Stimulated activated CD4-positive, alpha-beta T cell treated with anti-CD3 and anti-CD28 coated beads, Interleukin-4, amount 100 ng/mL, for 24 hours (primary cell): ENCODE results near the gene FRG2.
A peak's percentile ranks its signal among the peaks of the same experiment; 100 is the strongest.
"Not testable (repeated sequence)": the region's sequence is repeated elsewhere in the genome, so short reads cannot be mapped to it uniquely, and the experiment has no call there.

Experiments used
- DNase-seq: peaks from one replicate; pipeline ENCODE4 v3.0.0-alpha.2; 2020

Gene FRG2

DNA sequence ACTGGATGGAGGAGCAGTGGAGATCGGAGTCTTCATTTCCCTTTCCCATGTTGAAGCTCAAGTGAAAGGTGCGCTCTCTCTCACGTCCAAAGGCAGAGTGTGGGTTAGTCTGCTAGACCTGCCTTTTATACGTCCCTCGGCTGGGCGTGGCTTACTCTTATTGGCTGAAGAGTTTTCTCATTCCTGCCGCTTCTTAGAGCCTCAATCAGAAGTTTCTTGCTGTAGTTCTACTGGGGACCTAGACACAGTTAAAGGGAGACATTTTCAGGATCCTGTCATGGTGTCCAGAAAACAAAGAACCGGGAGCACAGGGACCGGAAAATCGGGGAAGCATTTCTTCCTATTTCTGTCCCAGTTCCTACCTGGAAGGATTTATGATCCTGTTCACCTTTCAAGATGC lies at the start of gene FRG2:
TSS of gene FRG2 (minus strand) at position 101 of the 400 bp plus-strand sequence. CDS start at position 49, 52 bp downstream.
- DNase-seq = not testable (repeated sequence)

DNA sequence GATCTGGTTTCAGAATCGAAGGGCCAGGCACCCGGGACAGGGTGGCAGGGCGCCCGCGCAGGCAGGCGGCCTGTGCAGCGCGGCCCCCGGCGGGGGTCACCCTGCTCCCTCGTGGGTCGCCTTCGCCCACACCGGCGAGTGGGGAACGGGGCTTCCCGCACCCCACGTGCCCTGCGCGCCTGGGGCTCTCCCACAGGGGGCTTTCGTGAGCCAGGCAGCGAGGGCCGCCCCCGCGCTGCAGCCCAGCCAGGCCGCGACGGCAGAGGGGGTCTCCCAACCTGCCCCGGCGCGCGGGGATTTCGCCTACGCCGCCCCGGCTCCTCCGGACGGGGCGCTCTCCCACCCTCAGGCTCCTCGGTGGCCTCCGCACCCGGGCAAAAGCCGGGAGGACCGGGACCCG lies 41.3 kb upstream of the FRG2 start:
- not testable (repeated sequence) for DNase-seq

DNA sequence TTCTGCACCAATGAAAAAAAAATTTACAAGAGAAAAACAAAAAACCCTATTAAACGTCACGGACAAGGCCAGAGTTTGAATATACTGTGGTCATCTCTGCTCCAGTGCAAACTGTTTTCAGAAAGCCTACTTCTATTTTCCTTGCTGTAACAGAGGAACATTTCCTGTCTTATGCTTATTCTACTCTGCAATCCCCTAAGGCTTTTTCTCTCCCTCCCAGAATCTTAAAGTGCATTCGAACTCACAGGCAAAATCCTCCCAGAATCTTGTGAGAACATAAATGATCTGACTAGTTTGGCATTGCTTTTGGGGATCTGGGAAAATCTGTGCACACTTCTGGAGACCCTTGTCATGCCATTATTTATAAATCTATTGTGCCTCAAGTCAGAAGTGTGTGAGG lies 37.7 kb upstream of the FRG2 start:
- DNase-seq = not testable (repeated sequence)

DNA sequence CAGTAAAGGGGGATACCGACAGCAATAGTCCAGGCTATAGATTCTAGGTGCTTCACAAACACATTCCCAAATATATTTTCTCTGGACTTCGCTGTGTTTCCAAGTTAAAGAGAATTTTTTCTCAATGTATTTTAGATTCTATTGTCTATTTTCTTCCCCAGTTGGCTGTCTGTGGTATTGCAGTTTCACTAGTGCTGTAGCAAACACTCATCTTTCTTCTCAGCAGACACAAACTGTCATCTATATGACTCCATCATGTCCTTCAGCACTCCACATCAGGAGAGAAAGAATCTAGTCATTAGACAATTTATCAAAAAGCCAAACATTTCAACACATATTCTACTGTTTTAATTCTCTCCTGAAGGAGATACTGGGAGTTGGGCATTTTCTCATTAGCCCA lies 37.3 kb upstream of the FRG2 start, which contains the start of gene DBET:
TSS of gene DBET (plus strand) at position 161 of the 400 bp plus-strand sequence.
- not testable (repeated sequence) for DNase-seq

DNA sequence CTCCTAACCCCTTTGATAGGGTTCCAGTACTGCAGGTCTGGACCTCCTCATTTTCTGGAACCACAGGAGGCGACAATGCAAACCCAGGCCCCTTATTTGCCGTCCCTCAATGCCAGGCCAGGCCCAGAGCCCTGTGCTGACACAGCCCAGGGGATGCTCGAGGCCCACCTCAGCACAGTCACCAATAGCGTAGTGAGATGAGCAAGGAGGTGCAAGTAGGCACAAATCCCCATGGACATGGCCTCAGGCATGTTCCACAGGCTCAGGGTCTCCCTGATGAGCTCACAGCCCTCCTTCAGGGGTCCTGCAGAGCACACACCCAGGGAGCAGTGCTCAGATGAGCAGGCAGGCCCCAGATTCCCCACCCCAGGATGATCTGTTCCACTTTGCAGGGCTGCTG lies 31.9 kb upstream of the FRG2 start:
- not testable (repeated sequence) for DNase-seq

DNA sequence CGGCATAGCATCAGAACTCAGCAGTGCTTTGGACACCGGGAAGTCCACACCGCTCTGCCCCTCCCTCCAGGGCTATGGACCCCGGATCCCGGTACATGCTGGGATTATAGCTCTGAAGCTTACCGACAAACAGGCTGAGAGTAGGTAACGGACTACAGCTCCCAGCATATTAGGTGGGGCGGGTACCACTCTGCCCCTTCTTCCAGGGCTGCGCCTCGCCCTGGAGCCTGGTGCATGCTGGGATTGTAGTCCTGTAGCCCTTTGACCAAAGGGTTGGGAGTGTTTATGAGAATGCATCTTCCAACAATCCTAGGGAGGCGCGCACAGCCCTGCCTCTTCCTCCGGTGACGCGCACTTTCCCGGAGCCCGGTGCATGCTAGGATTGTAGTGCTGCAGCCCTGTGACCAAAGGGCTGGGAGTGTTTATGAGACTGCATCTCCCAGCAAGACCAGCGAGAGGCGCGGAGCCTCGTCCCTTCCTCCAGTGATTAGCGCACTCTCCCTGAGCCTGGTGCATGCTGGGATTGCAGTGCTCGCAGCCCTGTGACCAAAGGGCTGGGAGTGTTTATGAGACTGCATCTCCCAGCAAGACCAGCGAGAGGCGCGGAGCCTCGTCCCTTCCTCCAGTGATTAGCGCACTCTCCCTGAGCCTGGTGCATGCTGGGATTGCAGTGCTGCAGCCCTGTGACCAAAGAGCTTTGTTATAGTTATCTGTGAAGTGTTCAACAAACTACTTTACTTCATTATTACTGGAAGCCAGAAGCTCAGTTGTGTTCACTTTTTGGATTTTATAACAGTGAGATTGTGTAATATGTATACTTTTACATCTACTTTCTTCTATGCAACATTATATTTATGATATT lies 22.6 kb upstream of the FRG2 start:
- not testable (repeated sequence) for DNase-seq

DNA sequence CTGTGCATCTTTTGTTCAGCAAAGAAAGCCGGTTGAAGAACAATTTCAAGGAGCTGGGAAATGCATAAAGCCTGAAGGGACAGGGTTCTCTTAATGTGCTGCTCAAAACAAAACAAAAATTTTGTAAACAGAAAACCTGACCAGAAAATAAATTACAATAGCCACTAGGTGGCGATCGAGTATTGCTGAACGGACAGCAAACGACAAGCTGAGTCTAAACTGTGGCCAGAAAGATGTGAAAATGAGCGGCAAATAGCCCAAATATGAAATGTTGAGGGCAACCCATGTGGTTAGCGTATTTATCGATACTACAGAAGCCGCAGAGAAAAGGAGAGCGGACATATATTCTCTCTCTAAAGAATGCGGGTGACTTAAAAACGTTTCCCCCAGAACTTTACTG lies 20.6 kb upstream of the FRG2 start:
- not testable (repeated sequence) for DNase-seq

DNA sequence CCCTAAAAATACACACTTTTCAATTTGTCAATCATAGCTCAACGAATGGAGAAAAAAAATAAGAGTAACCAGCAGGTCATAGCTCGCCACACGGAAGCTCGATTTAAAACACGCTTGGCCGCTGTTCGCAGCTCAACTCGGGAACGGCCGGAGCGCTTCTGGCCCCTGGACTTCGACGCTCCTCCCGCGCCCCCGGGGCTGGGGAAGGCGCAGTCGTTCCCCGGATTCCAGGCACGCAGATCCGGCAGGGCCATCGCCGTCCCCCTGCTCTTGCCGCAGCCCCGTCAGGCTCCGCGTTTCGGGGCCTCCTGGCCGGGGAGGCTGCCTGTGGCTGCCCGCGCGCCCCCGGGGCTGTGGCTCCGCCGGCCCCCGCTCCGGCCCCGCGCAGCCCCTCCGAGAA lies 13.8 kb upstream of the FRG2 start:
- not testable (repeated sequence) for DNase-seq

DNA sequence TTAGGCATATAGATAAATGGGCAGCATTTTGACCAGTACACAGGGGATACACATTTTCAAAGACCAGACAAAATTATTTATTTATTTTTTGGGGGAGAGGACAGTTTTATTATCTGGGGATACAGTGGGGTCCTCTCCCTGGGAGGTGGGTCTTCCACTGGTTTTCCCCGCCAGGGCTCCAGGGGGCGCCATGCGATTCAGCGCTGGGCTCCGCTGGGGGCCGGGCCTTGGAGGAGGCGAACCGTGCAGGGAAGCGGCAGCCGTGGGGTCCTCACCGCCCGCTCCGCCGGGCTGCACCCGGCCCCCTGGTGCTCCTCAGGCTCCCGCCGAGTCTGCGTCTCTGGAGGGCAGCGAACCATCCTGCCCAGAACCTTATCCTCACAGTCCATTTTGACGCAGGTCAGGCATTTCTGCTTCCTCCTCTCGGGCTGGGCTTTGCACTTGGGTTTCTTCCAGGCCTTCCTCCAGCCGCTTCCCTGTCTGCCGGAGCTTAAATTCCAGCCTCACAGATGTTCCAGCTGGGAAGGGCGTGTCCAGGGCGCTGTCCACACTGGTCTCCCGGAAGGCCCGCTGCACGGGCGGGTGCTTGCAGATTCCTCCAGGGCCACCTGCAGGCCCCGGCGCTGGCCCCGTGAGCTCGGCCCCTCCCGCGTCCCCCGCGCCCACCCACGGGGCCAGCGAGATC lies 10.8 kb upstream of the FRG2 start:
- not testable (repeated sequence) for DNase-seq

DNA sequence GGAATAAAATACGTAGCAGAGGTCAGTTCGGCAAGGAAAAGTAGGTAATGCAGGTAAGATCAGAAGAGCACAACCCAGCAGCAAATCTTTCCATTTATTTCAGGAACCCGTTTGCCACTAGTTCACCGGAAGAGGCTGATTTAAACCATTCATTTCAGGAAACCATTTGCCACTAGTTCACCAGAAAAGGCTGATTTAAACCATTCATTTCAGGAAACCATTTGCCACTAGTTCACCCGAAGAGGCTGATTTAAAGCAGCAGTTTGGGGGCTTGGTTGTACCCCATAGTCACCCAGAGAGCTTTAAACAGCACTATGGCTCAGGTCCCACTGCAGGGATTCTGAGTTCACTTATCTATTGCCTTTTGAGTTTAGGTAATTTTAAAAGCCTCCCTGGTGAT lies 4.2 kb upstream of the FRG2 start:
- not testable (repeated sequence) for DNase-seq

DNA sequence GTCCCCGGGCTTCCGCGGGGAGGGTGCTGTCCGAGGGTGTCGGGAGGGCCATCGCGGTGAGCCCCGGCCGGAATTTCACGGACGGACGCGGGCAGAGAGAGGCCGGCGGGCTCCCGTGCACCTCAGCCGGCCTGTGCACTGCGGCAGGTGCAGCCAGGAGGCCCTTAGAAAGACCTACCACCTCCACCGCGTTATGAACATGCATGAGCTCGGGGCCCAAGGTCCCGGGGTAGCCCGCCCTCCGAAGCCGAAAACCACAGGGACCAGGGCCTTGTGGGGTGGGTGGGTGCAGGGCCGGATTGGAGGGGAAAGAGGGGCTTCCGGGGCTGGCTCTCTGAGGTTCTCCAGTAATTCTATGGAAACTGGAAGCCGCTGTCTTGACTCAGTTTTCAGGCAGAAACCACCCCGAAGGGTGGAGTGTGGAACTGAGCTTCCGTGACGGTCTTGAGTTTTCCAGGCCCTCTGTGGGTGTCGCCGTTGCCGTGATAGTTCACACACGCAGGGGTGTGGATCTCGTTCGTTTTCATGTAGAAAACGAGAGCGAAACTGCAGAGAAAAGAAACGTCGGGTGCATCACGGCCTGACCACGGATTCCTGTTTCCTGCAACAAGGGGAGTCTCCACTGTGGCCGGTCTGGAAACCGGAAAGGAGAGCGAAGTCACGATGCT lies 4.3 kb downstream of the FRG2 start:
- DNase-seq = not testable (repeated sequence)

DNA sequence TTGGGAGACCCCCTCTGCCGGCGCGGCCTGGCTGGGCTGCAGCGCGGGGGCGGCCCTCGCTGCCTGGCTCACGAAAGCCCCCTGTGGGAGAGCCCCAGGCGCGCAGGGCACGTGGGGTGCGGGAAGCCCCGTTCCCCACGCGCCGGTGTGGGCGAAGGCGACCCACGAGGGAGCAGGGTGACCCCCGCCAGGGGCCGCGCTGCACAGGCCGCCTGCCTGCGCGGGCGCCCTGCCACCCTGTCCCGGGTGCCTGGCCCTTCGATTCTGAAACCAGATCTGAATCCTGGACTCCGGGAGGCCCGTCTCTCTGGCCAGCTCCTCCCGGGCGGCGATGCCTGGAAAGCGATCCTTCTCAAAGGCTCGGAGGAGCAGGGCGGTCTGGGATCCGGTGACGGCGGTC lies 5.1 kb downstream of the FRG2 start:
- DNase-seq = not testable (repeated sequence)

DNA sequence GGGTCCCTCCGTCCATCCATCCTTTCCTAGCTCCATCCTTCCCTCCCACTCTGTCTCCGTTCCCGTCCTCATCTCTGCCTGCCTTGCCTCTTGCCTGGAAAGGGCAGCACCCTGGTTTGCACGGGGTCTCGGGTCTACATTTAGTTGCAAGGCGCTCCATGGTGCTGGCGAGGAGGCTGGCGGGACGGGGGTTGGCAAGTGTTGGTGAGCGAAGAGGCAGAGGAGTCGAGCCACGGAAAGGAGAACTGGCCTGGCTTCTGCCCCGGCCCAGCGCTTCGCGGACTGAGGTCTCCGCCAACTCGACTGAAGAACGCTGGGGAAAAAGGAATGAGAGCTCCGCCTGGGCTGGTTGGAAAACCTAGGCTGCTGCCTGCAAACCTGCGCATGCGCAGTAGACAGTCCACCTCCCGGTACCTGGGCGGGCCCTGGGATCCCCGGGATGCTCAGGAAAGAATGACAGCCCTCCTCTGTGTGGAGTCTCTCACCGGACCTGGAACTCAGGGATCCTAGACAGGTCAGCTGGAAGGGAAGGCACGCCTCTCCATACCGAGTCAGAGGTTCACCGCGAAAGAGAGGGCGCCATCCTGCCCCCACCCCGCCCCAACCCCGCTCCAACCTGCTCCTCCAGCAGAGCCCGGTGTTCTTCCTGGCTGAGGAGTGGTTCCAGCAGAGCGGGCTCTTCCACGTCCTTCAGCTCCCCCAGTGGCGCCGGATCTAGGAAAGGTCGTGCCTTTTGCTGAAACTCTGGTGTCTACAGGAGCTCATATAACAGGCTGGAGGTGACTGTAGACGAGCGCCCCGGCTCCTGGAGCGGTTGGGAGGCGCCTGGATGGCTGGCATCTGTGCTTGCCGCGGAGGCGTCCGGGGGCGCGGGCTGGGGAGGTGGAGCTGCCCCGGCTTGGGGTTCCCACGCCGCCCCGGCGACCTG lies 6.0 kb downstream of the FRG2 start:
- DNase-seq = peak; percentile 19

DNA sequence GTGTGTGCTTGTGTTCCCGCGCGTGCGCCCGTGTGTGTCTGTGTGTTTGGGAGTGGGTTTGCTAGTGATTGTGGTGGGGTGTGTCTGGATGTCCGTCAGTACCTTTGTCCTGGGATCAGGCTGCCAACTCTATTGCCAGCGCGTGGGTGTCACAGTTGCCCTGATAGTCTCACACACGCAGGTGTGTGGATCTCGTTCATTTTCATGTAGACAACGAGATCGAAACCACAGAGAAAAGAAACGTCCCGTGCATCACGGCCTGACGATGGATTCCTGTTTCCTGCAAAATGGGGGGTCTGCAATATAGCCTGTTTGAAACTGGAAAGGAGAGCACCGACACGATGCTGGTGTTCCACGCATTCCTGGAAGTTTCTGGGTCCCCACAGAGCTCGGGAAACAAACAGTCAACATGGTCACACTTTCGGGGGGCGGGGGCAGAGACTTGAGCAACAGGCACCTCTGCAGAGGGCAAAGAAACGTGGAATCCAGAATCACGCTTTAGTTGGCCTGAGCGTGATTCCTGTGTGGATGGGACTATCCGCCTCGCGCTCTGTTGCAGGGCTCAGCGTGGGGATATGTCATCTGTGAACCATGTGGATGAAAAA lies 7.1 kb downstream of the FRG2 start:
- DNase-seq = not testable (repeated sequence)

DNA sequence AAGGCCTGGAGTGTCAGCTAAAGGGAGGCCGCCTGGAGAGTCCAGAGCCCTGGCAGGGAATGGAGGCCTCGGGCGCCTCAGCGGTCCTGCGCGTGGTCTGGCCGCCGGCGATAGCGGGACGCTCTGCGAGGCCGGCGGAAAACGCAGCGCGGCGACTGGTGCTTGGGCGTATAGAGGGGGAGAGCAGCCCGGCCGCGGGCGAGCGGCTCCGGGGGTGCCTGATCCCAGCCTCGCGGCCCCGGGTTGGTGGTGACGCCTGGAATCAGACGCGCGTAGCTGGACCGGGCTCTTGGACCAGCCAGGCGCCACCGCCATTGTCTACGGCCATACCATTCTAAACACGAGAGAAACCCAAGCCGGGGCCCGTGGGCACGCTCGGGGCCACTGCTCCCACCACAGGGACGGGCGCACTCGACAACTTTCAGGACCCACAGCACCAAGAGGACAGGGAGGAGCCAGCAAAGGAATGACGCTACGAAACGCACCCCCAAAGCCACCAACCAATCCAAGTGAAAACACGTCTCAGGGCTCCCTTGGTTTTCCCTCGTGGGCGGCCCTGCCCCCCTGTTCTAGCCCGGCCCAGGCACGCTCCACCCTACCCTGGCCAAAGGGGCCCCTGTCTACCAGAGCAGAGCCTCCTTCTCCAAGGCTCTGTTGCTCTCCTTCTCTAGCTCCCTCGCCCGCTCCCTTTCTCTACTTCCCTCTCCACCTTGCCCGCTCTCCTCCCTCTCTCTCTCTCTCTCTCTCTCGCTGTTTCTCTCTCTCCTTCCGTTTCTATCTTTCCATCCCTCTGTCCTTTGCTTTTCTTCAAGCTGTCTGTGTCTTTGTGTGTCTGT lies 7.8 kb downstream of the FRG2 start:
- no peak for DNase-seq

DNA sequence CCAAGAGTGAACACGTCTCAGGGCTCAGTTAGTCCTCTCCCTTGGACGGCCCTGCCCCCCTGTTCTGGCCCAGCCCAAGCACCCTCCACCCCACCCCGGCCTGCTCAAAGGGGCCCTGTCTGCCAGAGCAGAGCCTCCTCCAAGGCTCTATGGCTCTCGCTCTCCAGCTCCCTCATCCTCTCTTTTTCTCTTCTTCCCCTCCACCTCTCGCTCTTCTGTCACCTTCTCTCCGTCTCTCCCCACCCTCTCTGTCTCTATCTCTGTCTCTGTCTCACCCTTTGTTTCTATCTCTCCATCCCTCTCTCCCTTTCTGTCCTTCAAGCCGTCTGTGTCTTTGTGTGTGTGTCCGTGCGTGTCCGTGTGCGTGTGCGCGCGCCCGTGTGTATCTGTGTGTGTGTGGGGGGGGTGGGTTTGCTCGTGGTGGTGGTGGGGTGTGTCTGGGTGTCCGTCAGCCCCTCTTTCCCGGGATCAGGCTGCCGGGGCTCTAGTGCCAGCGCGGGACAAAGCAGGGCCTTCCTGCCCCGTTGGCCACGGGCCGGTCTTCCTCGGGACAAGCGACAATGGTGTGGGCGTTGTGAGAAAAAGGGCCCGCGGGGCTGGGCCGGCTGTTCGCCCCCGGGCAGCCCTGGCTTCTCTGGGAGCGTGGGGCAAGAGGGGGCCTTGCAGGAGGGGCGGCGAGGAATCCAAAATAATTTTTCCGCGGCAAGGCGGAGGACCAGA lies 8.7 kb downstream of the FRG2 start:
- no peak for DNase-seq

DNA sequence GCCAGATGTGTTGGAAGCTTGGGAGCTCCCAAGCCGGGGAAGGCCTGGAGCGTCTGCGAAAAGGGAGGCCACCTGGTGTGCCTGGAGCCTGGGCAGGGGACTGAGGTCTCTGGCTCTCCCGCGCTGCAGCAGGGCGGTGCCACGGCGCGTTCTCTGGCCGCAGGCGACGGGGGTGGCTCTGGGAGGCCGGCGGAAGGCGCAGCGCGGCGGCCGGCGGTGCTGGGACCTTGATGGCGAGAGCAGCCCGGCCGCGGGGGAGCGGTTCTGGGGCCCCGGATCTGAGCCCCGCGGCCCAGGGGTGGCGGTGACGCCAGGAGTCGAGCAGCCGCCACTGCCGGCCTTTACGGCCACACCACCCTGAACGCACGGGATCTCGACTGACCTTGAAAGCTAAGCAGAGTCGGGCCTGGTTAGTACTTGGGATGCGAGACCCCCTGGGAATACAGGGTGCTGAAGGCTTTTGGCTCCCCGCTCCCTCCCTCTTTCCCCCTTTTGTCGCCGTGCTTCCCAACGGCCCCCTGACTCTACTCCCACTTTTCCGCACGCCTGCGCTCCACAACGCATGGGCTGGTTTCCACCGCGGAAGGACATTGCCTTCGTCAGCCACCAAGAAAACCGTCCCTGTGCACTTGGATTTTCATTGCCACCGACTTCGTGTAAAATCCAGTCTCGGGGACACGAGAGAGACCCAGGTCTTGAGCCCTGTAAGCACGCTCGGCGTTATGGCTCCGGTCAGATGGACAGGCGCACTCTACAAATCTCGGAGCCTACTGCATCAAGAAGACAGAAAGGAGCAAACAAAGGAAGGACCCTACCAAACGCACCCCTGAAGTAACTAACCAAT lies 9.5 kb downstream of the FRG2 start:
- no peak for DNase-seq

DNA sequence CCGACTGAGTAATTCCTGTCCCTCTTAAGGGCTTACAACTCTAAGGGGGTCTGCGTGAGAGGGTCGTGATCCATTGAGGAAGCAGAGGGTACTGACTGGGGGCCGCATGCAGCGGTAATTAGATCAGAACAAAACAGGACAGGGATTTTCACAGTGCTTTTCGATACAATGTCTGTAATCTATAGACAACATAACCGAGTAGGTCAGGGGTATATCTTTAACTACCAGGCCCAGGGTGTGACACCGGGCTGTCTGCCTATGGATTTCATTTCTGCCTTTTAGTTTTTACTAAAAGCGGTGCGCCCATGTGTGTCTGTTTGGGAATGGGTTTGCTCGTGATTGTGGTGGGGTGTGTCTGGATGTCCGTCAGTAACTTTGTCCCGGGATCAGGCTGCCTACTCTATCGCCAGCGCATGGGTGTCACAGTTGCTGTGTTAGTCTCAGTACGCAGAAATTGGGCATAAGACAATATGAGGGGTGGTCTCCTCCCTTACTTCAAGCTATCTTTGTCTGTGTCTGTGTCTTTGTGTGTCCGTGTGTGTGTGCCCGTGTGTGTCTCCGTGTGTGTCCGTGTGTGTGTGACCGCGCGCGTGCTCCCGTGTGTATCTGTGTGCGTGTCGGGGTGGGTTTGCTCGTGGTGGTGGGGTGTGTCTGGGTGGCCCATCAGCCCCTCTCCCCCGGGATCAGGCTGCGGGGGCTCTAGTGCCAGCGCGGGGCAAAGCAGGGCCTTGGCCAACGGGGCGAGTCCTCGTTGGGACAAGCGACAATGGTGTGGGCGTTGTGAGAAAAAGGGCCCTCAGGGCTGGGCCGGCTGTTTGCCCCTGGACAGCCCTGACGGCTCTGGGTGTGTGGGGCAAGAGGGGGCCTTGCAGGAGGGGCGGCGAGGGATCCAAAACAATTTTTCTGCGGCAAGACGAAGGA lies 10.4 kb downstream of the FRG2 start:
- DNase-seq = no peak
